ENCODE results near the gene CYP2A7.
"Not testable (repeated sequence)": the region's sequence is repeated elsewhere in the genome, so short reads cannot be mapped to it uniquely, and the experiment has no call there.

DNA sequence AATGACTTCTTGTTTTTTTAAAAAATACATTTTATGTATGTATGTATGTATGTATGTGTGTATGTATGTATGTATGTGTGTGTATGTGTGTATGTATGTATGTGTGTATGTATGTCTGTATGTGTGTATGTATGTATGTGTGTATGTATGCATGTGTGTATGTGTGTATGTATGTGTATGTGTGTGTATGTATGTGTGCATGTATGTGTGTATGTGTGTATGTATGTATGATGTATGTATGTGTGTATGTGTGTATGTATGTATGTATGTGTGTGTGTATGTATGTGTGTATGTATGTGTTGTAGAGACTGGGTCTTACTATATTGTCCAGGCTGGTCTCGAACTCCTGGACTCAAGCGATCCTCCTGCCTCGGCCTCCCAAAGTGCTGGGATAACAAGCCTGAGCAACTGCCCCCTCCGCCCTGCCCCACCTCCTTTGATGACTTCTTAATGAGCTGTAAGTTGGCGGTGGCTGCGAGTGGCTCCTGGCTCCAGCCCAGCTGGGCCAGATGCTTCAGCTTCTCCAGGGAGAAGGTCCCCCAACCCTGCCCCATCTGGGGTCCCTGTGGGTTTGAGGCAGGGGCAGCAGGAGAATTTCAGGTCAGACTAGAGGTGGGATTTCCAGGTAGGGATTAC is 56.5 kb downstream of the CYP2A7 start:
- not testable (repeated sequence) for TF ChIP-seq CTBP1 (IDR thresholded peaks at IDR 0.05; ENCODE audit: borderline replicate concordance); SUZ12 (IDR thresholded peaks at IDR 0.05); BHLHE40 (IDR thresholded peaks at IDR 0.05; ENCODE audit: borderline replicate concordance)
